Fibroblast of villous mesenchyme (primary cell): ENCODE data around the gene PEPD. TPM values are rescaled to one million over a fixed set of nuclear protein-coding genes. Genes with fewer than 3 reads are reported as not detected.

Experiments
- DNase-seq: peaks from one replicate; pipeline ENCODE4 v3.0.0-alpha.2; 2010; ENCODE audit warnings: low read depth
- H3K4me3 ChIP-seq: 2 replicates; pipeline ENCODE4 v1.5.1; 2011; ENCODE audit warnings: low read depth, mild to moderate bottlenecking, low read length
- total RNA-seq: library from RNA; depleted of rRNA; stranded (reverse); fragments of >200 nt; gene quantifications from 2 replicates; pipeline ENCODE4 v1.2.3, GENCODE V29; 2012
- TF ChIP-seq, protein P1 (sequence below): IDR thresholded peaks from 2 replicates; pipeline ENCODE4 v1.5.1; 2012; ENCODE audit warnings: low read depth, mild to moderate bottlenecking, low read length; ENCODE audit not compliant: insufficient read depth

The PEPD gene
- total RNA-seq, 1 donor: 66.1 TPM

GRCh38 chr19:33461256-33462111 lies 60.1 kb downstream of the PEPD start:
- no peak for DNase-seq
- no peak overlapping the region for H3K4me3 ChIP-seq
- TF ChIP-seq, protein P1, sequence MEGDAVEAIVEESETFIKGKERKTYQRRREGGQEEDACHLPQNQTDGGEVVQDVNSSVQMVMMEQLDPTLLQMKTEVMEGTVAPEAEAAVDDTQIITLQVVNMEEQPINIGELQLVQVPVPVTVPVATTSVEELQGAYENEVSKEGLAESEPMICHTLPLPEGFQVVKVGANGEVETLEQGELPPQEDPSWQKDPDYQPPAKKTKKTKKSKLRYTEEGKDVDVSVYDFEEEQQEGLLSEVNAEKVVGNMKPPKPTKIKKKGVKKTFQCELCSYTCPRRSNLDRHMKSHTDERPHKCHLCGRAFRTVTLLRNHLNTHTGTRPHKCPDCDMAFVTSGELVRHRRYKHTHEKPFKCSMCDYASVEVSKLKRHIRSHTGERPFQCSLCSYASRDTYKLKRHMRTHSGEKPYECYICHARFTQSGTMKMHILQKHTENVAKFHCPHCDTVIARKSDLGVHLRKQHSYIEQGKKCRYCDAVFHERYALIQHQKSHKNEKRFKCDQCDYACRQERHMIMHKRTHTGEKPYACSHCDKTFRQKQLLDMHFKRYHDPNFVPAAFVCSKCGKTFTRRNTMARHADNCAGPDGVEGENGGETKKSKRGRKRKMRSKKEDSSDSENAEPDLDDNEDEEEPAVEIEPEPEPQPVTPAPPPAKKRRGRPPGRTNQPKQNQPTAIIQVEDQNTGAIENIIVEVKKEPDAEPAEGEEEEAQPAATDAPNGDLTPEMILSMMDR: no peak

- no peak for DNase-seq
- no peak overlapping the region for H3K4me3 ChIP-seq
- TF ChIP-seq, protein P1: no peak
Measured at GRCh38 chr19:33460221-33460908, 61.2 kb downstream of the PEPD start.

- H3K4me3 ChIP-seq: no peak overlapping the region
- TF ChIP-seq, protein P1: no peak
- DNase-seq: no peak
Measured at GRCh38 chr19:33459222-33460090, 62.1 kb downstream of the PEPD start.

- no peak for DNase-seq
- TF ChIP-seq, protein P1: no peak
Measured at GRCh38 chr19:33458807-33459206, 62.8 kb downstream of the PEPD start.

GRCh38 chr19:33458171-33458633 lies 63.4 kb downstream of the PEPD start:
- H3K4me3 ChIP-seq: no peak overlapping the region
- TF ChIP-seq, protein P1: no peak
- DNase-seq: no peak

More at GRCh38 chr19:33458807-33459206, 62.8 kb downstream of the PEPD start:
- no peak overlapping the region for H3K4me3 ChIP-seq

GRCh38 chr19:33456845-33457220 lies 64.8 kb downstream of the PEPD start:
- H3K4me3 ChIP-seq: no peak overlapping the region
- TF ChIP-seq, protein P1: no peak
- DNase-seq: no peak
